GM18873 (cell line): ENCODE data around the gene RHEBL1.
A peak's percentile ranks its signal among the peaks of the same experiment; 100 is the strongest.

Experiments
- ATAC-seq: cut with Tn5 transposase; IDR thresholded peaks from one replicate; pipeline ENCODE4 v1.9.1; 2021; ENCODE audit warnings: mild to moderate bottlenecking, moderate library complexity, moderate number of reproducible peaks; ENCODE audit not compliant: unreplicated experiment, low FRiP score

The RHEBL1 gene

DNA sequence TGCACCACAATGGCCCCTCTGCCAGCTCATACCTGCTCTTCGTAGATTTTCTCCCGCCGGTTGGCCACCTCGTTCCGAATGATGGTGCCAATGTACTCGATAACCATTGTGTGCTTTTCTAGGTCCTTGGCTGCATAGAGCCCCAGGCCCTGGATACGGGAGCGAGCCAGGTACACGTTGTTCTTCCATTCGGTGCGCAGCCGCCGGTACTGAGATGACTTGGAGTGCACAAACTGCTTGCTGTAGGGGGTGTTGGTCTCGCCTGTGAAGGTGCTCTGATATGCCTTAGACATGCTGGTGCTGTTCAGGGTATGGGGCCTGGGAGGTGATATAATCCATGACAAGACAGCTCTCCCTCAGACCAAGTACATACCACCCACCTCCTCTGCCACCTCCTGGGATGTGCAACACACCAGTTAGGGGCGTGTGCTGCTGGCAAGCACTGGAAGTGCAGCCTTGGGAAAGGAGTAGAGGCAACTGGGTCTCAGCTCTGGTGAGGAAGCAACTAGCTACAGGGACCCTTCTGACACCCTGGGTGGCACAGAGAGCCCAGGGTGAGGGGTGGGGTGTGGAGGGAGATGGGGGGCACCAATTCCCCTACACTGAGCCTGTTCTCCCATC lies 47.1 kb downstream of the RHEBL1 start:
- ATAC-seq: no peak

DNA sequence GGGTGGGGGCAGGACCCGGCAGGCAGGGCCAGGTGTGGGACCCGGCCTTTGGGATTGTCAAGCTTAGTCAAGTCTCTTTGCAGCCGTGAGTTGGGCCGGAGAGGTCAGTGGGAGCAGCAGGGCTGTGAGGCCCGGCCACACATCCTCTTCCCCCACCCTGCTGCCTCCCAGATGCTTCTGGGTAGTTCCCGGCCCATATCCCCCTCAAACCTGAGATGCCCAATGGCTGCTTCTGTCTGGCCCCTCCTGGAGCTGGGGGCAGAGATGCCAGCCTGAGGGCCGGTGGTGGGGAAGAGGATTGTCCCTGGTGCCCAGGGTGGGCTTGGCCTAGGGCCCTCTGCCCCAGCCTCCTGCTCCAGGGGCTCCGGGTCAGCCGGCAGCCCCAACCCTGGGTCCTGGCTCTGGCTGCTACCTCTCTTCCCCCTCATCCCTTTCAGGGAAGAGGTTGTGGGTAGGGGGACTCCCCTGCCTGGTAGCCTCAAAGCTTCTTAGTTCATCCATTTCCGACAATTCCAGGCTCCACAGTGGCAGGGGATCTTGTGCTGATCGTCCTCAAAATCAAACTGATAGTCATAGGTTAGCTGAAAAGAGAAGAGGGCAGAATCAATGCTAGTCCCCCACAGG lies 48.4 kb downstream of the RHEBL1 start:
- ATAC-seq: no peak

- no peak for ATAC-seq
Measured at GRCh38 chr12:49020441-49020840, 49.3 kb downstream of the RHEBL1 start.

DNA sequence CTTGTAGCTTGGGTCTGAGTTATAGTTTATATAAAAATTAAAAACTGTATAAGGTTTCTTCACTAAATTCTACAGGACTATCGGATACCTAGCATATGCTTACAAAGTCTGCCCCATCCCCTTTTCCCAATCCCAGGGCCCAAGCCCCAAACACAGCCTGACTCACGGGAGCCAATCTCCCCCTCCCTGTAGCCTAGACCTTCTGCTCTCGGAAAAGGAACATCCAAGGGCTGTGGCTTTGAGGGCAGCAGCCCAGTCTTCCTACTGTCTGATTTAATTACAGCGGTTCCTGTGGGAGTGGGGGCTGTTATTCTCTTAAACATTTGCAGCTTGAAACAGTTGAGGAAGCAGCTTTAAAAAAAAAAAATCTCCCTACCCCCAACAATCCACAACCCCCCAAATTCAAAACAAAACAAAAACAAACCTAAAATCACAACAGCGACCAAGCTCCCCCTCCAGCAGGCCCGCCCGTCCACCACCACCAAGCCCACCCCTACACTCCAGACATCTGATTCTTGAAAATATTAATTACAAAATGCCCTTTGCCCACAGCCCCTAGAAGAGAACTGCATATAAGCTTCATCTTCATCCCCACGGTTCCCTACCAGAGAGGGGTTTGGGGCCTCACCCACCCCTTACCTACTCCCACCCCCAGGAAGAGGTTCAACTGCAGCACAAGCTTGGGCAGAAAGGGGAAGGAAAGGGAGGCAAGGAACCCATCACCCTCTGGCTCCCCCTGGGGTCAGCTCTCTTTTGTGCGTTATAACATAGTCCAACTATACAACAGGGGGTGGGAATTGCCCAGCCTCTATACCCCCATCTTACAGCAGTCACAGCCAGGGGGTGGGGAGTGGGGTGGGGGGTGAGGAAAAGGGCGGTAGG lies 50.1 kb downstream of the RHEBL1 start:
- no peak for ATAC-seq

GRCh38 chr12:49019120-49019430 lies 50.7 kb downstream of the RHEBL1 start:
- ATAC-seq: no peak

GRCh38 chr12:49018261-49019119 lies 51.3 kb downstream of the RHEBL1 start, which contains the start of gene PRKAG1:
PRKAG1 (minus strand) TSS chr12:49018776; CDS start chr12:49018740, 36 bp downstream.
- ATAC-seq: peak; percentile 84

DNA sequence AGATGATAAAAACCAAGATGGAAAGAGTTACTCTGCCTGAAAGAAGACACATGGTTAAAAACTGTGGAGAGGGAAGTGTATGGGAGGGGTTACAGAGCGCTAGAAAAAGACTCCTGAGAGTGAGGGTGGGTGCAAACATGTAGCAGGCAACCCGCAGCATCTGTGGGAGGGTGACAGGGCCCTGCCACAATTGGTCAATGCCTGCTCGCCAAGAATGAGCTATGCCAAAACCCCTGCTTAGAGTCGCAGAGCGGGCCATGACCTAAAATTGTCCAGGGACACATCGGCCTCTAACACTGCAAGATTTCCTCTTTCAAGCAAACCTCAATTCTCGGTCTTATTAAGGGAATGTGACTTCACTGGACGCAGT lies 51.9 kb downstream of the RHEBL1 start:
- ATAC-seq: peak; percentile 14

DNA sequence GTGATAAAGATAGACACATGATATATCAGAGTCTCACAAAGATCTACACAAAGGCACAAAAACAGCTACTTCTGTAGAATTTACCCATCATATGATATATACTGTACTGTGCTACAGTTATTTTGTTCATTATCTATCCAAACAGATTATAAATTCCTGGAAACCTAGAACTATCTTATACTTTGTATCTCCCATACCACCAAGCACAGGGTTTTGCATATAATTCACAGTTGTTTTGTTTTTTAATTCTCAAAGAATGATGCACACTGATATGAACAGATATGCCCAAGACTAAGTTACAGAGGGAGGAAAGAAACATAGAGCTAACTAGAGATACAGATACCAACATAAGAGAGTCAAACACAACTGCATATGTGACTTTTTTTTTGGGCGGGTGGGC lies 54.6 kb downstream of the RHEBL1 start:
- ATAC-seq: no peak
